Measurements from ENCODE around the gene TRIP10.
A peak's percentile ranks its signal among the peaks of the same experiment; 100 is the strongest.
"Not testable (repeated sequence)": the region's sequence is repeated elsewhere in the genome, so short reads cannot be mapped to it uniquely, and the experiment has no call there.

The TRIP10 gene

DNA sequence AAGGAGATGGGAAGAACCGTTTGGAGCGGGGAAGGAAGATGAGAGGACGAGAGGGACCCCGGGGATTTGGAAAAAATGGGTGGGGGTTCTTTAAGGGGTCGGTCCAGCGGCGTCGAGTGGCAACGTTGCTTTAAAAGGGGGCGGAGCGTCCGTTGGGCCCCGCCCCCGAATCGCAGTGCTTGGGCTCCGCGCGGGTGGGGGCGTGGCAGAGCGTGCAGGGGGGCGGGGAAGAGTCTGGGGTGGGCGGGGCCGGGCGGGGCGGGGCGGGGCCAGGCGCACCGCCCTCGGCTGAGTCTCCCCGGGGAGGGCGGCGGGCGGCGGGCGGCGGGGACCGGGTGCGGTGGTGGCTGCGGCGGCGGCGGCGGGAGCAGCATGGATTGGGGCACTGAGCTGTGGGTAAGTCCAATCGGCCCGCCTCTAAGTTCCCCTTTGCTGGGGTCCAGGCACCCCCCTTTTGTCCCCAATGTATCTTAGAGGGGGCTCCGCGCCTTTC is at the start of gene TRIP10:
TSS of gene TRIP10 (plus strand) at position 291 of the 493 bp plus-strand sequence. CDS start at position 373, 82 bp downstream.
- peak; percentile 58 to 64 for DNase-seq

DNA sequence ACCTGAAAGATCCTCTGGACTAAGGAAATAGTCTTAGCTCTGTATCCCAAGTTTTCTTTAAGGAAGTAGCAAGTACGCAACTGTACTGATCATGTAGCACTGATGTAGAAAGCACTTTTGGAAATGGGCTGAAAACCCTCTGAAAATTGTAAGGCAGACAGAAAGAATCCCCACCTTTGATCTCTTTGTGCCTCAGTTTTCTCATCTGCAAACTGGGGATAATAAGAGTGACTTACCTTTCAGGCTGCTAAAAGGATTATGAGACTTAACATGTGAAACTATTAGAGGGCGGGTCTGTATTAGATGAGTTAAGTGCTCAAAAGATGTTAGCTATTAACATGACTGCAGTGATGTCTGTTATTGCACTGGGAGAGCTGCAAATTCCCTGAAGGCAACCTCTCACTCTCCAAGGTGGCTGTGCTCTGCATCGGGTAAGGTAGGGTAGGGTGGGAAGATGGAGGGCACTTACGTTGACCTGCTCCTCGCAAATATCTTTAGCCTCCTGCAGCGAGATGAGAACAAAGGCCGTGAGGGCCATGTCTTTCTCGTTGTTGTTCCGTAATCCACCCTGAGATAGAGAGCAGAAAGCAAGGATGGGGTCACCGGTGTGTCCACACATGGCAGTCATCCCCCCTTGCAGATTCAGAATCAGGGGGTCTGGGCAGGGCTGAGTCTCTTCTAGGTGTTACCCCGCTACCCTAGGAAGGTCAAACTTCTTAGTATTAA is 49.2 kb upstream of the TRIP10 start:
- no peak for DNase-seq

- no peak for DNase-seq
These were observed 48.1 kb upstream of the TRIP10 start for GRCh38 chr19:6691342-6691741.

- DNase-seq = no peak
These were observed 47.5 kb upstream of the TRIP10 start for GRCh38 chr19:6692027-6692426.

DNA sequence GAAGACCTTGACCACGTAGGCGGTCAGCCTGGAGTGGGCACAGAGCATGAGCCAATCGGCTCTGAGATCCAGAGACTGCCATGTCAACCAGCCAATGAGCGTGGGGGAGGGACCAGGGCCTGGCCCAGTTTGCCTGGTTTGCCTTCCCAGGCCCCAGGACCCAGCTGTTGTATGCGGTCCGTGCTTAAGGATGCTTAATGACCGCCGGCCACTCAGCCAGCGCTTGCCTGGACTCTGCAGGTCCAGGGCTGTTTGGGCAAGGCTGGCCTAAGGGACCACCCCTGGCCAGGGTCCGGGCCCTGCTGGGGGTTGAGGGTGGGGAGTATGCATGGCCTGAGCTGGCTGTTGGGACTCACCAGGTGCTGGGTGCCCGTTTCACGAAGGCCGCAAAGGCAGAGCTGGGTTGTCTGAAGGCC is 46.4 kb upstream of the TRIP10 start:
- DNase-seq = no peak

DNA sequence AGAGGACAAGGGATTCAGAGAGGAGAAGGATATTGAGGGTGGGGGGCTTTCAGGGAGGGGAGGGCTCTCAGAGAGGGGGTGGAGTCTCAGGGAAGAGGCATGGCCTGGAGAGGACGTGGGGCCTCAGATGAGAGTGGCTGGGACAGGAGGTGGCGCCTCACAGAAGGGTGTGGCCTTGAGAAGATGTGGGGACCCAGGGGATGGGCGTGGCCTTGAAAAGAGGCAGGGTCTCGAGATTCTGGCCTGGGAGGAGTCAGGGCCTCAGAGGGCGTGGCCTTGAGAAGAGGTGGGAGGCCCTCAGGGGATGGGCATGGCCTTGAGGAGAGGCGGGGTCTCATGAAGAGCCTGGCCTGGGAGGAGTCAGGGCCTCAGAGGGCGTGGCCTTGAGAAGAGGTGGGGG is 45.8 kb upstream of the TRIP10 start:
- no peak for DNase-seq

GRCh38 chr19:6694147-6694815 is 45.2 kb upstream of the TRIP10 start:
- DNase-seq = no peak

- DNase-seq = no peak
These were observed 43.1 kb upstream of the TRIP10 start for GRCh38 chr19:6696239-6696820.

DNA sequence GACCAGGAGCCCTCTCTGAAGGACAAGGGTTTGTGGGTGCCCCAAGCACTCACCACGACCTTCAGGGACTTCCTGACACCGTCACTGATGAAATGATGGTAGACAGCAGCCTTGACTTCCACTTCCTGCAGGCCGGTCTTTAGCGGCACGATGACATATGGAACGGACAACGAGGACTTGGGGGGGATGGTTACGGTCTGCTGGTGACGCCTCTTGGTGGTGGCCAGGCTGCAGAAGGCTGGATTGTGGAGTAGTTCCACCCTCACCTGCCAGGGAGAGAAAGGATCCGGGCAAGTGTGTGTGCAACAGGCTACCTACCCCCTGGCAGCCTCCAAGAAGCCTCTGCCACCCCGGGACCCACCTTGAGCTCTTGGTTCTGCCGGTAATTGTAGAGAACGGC is 42.2 kb upstream of the TRIP10 start:
- DNase-seq = no peak

DNA sequence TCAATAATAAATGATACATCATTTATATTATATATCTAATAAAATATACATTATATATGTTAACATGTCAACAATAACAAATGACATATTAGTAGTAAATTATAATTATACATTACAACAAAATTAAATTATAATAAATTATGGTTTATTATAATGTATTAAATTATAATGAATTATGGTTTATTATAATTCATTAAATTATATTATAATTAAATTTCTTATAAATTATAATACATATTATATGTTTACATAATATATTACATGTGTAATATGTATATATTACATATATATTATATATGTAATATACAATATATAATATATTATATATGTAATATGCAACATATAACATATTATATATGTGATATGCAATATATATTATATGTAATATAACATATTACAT is 39.5 kb upstream of the TRIP10 start:
- no peak for DNase-seq

DNA sequence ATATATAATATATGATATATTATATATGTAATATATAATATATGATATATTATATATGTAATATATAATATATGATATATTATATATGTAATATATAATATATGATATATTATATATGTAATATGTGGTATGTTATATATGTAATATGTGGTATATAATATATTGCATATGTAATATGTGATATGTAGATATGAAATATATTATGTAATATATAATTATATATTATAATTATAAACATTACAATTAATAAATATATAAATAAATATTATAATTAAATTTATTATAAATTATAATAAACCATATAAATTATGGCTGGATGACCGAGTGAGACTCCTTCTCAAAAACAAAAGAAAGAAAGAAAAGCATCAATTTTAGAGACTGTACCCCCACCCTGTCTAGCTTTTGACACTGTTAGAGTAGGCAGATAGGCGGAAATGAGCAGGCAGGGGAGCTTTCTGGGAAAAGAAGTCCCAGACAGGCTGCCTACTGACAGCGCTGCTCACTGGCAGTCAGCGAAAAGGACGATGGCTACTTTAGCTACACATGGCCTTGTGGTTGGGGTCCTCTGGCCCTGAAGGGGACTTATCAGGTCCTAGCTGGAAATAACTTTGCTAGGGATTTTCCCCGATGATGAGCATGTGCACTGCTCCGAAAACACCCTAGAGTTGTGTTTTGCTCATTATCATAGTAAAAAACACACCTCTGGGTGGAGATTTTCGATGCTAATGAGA is 38.7 kb upstream of the TRIP10 start:
- no peak for DNase-seq

GRCh38 chr19:6705931-6706632 is 33.4 kb upstream of the TRIP10 start:
- no peak for DNase-seq

GRCh38 chr19:6706633-6706958 is 32.9 kb upstream of the TRIP10 start:
- no peak for DNase-seq

- no peak for DNase-seq
These were observed 32.3 kb upstream of the TRIP10 start for GRCh38 chr19:6707011-6707657.

- DNase-seq = no peak
These were observed 31.8 kb upstream of the TRIP10 start for GRCh38 chr19:6707658-6708018.

DNA sequence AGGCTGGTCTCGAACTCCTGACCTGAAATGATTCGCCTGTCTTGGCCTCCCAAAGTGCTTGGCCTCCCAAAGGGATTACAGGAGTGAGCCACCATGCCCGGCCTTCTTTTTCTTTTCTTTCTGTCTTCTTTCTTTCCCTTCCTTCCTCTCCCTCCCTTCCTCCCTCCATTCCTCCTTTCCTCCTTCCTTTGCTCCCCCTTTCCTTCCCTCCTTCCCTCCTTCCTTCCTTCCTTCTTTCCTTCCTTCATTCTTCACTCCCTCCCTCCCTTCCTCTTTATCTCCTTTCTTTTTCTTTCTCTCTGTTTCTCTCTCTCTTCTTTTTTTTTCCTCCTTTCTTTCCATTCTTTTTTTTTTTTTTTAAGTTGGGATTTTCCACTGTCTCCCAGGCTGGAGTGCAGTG is 31.1 kb upstream of the TRIP10 start:
- no peak for DNase-seq

DNA sequence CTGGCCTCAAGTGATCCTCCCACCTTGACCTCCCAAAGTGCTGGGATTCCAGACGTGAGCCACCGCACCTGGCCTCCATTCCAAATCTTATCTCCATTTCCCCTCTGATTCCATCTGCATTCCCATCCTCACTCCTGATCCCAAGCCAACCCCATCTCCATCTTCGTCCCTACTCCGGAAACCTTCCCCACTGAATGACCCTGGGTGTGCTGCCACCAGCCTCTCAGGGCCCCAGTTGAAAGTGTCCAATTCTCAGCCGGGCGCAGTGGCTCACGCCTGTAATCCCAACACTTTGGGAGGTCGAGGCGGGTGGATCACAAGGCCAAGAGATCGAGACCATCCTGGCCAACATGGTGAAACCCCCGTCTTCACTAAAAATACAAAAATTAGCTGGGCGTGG is 30.6 kb upstream of the TRIP10 start:
- not testable (repeated sequence) for DNase-seq

GRCh38 chr19:6709549-6709948 is 29.9 kb upstream of the TRIP10 start:
- no peak for DNase-seq

- DNase-seq = no peak
These were observed 29.0 kb upstream of the TRIP10 start for GRCh38 chr19:6710273-6711077.

DNA sequence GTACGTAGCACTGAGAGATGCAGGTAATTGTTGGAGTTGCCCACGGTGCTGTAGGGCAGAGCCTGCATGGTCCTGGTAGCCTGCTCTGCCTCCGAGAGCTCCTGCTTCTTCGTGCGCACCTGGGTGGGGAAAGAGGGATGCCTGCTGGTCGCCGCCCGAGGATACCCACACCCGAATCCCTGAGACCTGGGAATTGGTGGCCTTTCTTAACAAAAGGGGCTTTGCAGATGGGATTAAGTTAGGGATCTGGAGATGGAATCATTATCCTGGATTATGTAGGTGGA is 28.5 kb upstream of the TRIP10 start:
- no peak for DNase-seq

DNA sequence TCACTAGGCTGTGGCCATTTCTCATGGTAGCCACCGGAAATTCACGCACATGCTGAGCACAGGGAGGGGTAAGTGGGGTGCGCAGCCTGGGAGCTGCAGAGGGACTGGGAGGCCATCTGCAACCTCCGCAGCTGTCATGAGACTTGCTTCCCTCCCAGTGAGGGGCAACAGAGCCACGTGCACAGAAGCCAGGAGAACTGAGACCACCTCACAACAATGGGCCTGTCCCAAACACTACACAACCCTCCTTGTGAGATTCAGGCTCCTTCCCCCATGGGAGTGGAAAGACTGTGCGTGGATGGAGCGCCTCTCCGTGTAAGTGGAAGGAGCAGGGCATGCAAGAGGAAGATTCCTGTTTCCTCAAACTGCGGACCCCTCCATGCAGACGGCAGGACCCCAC is 27.9 kb upstream of the TRIP10 start:
- DNase-seq = no peak

GRCh38 chr19:6712231-6712630 is 27.2 kb upstream of the TRIP10 start:
- DNase-seq = no peak
